DND-41 (cell line): ENCODE results near the gene BTBD16.

Experiments
- ATAC-seq: fragments of 200-7000 bp; cut with Tn5 transposase; 3 replicates; pipeline ENCODE4 v1.9.1; 2021; ENCODE audit warnings: low read depth; ENCODE audit not compliant: insufficient read depth
- DNase-seq: peaks from one replicate; pipeline ENCODE4 v3.0.0-alpha.2; 2020
- H2AFZ ChIP-seq: 2 replicates; pipeline ENCODE4 v1.6.0; 2012; ENCODE audit warnings: low read depth, low read length
- H3K27ac ChIP-seq: 2 replicates; pipeline ENCODE4 v1.5.1; 2012; ENCODE audit warnings: low read length, inconsistent platforms
- H3K27me3 ChIP-seq: fragments of 200-600 bp; sonication (generic); 2 replicates; pipeline ENCODE4 v1.6.0; 2012; ENCODE audit warnings: low read length, mild to moderate bottlenecking, inconsistent platforms; ENCODE audit not compliant: insufficient read depth, poor library complexity
- H3K36me3 ChIP-seq: 2 replicates; pipeline ENCODE4 v1.5.1; 2012; ENCODE audit warnings: low read length, inconsistent platforms; ENCODE audit not compliant: insufficient read depth
- H3K4me1 ChIP-seq: 2 replicates; pipeline ENCODE4 v1.5.1; 2012; ENCODE audit warnings: mild to moderate bottlenecking, low read length; ENCODE audit not compliant: insufficient read depth
- H3K4me2 ChIP-seq: 2 replicates; pipeline ENCODE4 v1.6.0; 2012; ENCODE audit warnings: mild to moderate bottlenecking, moderate library complexity, low read length, inconsistent platforms; ENCODE audit not compliant: insufficient read depth
- H3K4me3 ChIP-seq, 2 experiments: fragments of 200-600 bp in 1 of 2; shearing (Covaris generic) in 1 of 2; 2 replicates each; pipeline ENCODE4 v1.5.1; 2012 to 2016; ENCODE audit warnings: inconsistent platforms in 2 of 2, low read length in 2 of 2, mild to moderate bottlenecking in 2 of 2, low read depth in 1 of 2, moderate library complexity in 1 of 2
- H3K79me2 ChIP-seq: 2 replicates; pipeline ENCODE4 v1.6.0; 2012; ENCODE audit warnings: low read length, inconsistent platforms; ENCODE audit not compliant: insufficient read depth
- H3K9ac ChIP-seq: 2 replicates; pipeline ENCODE4 v1.6.0; 2012; ENCODE audit warnings: low read depth, mild to moderate bottlenecking, inconsistent platforms, low read length, moderate library complexity
- H3K9me3 ChIP-seq: 2 replicates; pipeline ENCODE4 v1.5.1; 2012; ENCODE audit warnings: low read length, moderate library complexity, mild to moderate bottlenecking, inconsistent platforms; ENCODE audit not compliant: insufficient read depth, severe bottlenecking
- H4K20me1 ChIP-seq: 2 replicates; pipeline ENCODE4 v1.6.0; 2012; ENCODE audit warnings: low read length; ENCODE audit not compliant: insufficient read depth
- CTCF ChIP-seq: IDR thresholded peaks from 2 replicates; pipeline ENCODE4 v1.5.1; 2012; ENCODE audit warnings: borderline replicate concordance, low read length, moderate library complexity, mild to moderate bottlenecking; ENCODE audit not compliant: poor library complexity, severe bottlenecking; ENCODE audit errors: extremely low read depth
- EZH2 ChIP-seq: IDR thresholded peaks from 3 replicates; pipeline ENCODE4 v1.6.1; 2012; ENCODE audit warnings: borderline replicate concordance, low read depth, mild to moderate bottlenecking, moderate library complexity, low read length, inconsistent platforms; ENCODE audit not compliant: severe bottlenecking

BTBD16 gene

GRCh38 chr10:122249991-122250750 is 20.9 kb upstream of the BTBD16 start:
- H3K9ac ChIP-seq = no peak overlapping the region
- H3K27me3 ChIP-seq = no peaks in the 10 kb centered on the region
- no peak overlapping the region for H3K4me2 ChIP-seq
- TF ChIP-seq CTCF (no peak), EZH2 (no peak)
- H3K36me3 ChIP-seq = no peaks in the 10 kb centered on the region
- no peaks in the 10 kb centered on the region for H3K4me1 ChIP-seq
- H4K20me1 ChIP-seq = no peaks in the 10 kb centered on the region
- no peaks in the 10 kb centered on the region for H3K9me3 ChIP-seq
- H3K4me3 ChIP-seq = no peak overlapping the region
- no peak overlapping the region for H3K27ac ChIP-seq
- ATAC-seq (no peak), DNase-seq (no peak)
- no peak overlapping the region for H2AFZ ChIP-seq
- no peaks in the 10 kb centered on the region for H3K79me2 ChIP-seq

- no peaks in the 10 kb centered on the region for H3K36me3 ChIP-seq
- no peak overlapping the region for H2AFZ ChIP-seq
- ATAC-seq (no peak), DNase-seq (no peak)
- no peaks in the 10 kb centered on the region for H3K79me2 ChIP-seq
- TF ChIP-seq CTCF = no peak
- no peak for TF ChIP-seq EZH2
- H3K9ac ChIP-seq = no peak overlapping the region
- H4K20me1 ChIP-seq = no peaks in the 10 kb centered on the region
- H3K4me1 ChIP-seq = no peaks in the 10 kb centered on the region
- no peak overlapping the region for H3K4me2 ChIP-seq
- no peak overlapping the region for H3K4me3 ChIP-seq
- H3K27me3 ChIP-seq = no peaks in the 10 kb centered on the region
- H3K9me3 ChIP-seq = no peaks in the 10 kb centered on the region
- no peak overlapping the region for H3K27ac ChIP-seq
These were observed 19.4 kb upstream of the BTBD16 start for GRCh38 chr10:122251459-122252255.

- ATAC-seq = no peak
- TF ChIP-seq EZH2 (no peak), CTCF (no peak)
These were observed 18.3 kb upstream of the BTBD16 start for GRCh38 chr10:122252805-122253204.

More at GRCh38 chr10:122252805-122253204, 18.3 kb upstream of the BTBD16 start:
- no peak for DNase-seq
- Histone ChIP-seq H3K9me3 (no peaks in the 10 kb centered on the region), H3K9ac (no peak overlapping the region), H3K79me2 (no peaks in the 10 kb centered on the region), H4K20me1 (no peaks in the 10 kb centered on the region), H3K27me3 (no peaks in the 10 kb centered on the region), H3K27ac (no peak overlapping the region), H3K4me2 (no peak overlapping the region), H2AFZ (no peak overlapping the region), H3K4me3 (no peak overlapping the region), H3K36me3 (no peaks in the 10 kb centered on the region), H3K4me1 (no peaks in the 10 kb centered on the region)
